GM13976 (cell line): ENCODE data around the gene RAB3A.

Experiments used
- DNase-seq: peaks from one replicate; pipeline ENCODE4 v3.0.0; 2012; ENCODE audit warnings: low spot score
- in situ Hi-C: fragments of 300-500 bp; cut with MboI; formaldehyde crosslinking; loops from one replicate; pipeline ENCODE4 v1.12.0; 2022; ENCODE audit warnings: low sequenced_read_pairs, mixed read lengths, inconsistent platforms; ENCODE audit not compliant: unreplicated experiment
- TF ChIP-seq, protein P1 (sequence below): IDR thresholded peaks from 2 replicates; pipeline ENCODE4 v1.5.1; 2012; ENCODE audit warnings: borderline replicate concordance, mild to moderate bottlenecking; ENCODE audit not compliant: insufficient read depth; ENCODE audit errors: extremely low read depth, missing control alignments, control extremely low read depth

RAB3A gene

DNA sequence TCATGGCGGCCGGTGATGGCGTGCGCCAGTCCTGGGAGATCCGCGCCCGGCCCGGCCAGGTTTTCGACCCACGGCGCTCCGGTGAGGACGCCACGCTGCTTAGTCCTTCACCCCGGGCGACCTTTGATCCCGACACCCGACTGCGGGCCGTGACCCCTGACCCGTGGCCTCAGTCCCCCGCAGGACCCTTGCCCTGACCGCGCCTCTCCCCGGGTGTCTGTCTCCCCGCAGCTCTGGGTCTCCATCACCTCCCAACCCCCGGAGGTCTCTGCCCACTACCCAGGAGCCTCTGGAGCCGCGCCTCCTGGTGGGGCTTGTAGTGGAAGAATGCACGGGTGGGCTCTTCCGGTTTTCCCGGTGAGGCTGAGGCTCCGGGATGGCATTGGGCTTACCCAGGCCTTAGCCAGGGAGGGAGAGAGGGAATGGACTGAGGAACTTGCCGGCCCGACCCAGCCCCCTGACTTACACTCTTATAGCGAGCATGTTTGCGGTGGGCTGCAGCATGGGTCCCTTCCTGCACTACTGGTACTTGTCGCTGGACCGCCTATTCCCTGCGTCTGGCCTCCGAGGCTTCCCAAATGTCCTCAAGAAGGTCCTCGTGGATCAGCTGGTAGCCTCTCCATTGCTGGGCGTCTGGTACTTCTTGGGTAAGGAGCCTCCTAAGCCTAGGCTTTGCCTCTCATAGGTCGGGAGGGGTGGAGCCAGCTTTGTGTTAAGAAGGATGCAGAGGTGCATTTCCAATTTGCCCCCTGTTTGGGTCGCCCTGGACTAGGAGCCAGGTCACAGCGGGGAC is 10.3 kb downstream of the RAB3A start:
- no peak for DNase-seq

DNA sequence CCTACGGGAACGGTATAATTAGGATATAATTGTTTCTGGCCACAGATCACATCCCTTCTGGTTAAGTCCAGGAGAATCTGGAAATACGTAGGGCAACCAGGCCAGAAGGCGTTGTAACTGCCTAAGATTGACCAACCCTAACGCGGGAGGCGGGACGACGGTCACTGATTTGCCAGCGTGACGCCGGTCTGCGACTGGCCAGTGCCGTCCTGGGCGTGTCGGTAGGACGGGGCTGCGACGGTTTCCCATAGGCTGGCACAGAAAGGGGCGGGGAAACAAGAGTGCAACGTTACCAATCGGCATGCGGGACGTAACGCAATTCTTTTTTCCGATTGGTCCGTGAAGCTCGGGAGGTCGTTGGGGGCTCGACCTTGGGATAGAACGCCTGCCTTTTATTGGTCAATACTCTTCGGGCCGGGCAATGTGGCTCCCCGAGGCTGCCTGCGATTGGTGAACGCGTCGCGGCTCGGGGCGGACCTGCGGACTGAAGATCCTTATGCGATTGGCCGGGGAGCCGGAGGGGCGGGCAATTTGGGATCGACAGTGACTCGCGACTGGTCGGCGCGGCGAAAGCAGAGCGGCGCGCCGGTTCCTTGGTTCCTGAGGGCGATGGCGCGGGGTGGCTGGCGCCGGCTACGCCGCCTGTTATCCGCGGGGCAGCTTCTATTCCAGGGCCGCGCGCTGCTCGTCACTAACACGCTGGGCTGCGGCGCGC is 11.0 kb downstream of the RAB3A start, which contains the start of gene MPV17L2:
TSS of gene MPV17L2 (plus strand) at position 546 of the 715 bp plus-strand sequence. CDS start at position 610, 64 bp downstream.
- peak; percentile 94 for DNase-seq
- TF ChIP-seq, protein P1, sequence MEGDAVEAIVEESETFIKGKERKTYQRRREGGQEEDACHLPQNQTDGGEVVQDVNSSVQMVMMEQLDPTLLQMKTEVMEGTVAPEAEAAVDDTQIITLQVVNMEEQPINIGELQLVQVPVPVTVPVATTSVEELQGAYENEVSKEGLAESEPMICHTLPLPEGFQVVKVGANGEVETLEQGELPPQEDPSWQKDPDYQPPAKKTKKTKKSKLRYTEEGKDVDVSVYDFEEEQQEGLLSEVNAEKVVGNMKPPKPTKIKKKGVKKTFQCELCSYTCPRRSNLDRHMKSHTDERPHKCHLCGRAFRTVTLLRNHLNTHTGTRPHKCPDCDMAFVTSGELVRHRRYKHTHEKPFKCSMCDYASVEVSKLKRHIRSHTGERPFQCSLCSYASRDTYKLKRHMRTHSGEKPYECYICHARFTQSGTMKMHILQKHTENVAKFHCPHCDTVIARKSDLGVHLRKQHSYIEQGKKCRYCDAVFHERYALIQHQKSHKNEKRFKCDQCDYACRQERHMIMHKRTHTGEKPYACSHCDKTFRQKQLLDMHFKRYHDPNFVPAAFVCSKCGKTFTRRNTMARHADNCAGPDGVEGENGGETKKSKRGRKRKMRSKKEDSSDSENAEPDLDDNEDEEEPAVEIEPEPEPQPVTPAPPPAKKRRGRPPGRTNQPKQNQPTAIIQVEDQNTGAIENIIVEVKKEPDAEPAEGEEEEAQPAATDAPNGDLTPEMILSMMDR: no peak
- in situ Hi-C loops: no loop called here

More for the DNA sequence above, 10.3 kb downstream of the RAB3A start:
- in situ Hi-C loops: no loop called here
- TF ChIP-seq, protein P1: no peak

DNA sequence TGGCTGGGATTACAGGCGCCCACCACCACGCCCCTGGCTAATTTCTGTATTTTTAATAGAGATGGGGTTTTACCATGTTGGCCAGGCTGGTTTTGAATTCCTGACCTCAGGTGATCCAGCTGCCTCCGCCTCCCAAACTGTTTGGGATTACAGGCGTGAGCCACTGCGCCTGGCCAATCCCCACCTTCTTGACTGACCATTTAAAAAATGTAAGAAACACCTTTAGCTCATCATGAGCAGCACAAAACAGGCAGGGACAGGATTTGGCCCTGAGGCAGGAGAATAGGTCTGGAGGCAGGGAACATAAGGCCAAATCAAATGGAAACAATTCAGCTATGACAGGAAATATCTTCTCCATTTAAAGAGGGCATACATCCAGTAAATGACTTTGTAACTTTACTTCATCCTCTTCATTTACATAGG is 12.2 kb downstream of the RAB3A start:
- TF ChIP-seq, protein P1: no peak
- in situ Hi-C loops: no loop called here
- no peak for DNase-seq

DNA sequence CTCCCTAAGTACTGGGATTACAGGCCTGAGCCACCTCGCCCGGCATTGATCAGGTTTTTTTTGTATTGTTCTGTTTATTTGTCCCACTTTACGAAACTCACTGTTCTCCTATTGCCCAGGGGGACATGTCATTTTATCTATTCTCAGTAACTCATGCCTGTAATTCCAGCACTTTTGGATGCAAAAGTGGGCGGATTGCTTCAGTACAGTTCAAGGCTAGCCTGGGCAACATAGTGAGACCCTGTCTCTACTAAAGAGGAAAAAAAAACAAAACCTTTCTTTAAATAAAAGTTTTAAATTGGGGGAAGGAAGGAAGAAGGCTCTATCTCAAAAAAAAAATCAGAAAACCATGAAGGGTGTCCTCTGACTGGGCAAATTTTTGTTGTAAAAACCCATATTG is 13.6 kb downstream of the RAB3A start:
- in situ Hi-C loops: no loop called here
- no peak for DNase-seq
- TF ChIP-seq, protein P1: no peak

DNA sequence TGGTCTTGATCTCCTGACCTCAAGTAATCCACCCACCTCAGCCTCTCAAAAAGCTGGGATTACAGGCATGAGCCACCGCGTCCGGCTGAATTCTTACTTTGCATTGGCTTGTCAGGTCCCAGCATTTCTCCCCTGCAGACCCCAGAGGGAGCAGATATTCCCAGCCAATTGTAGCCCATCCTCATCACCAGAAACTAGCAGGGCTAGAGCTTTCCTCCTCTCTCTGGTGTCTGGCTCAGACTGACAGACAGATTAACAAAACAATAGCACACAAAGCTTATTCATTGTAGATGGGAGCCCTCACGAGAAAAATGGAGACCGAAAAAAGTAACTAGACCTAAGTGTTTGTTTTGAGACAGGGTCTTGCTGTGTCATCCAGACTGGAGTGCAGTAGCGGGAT is 18.3 kb downstream of the RAB3A start:
- in situ Hi-C loops: no loop called here
- no peak for DNase-seq
- TF ChIP-seq, protein P1: no peak

DNA sequence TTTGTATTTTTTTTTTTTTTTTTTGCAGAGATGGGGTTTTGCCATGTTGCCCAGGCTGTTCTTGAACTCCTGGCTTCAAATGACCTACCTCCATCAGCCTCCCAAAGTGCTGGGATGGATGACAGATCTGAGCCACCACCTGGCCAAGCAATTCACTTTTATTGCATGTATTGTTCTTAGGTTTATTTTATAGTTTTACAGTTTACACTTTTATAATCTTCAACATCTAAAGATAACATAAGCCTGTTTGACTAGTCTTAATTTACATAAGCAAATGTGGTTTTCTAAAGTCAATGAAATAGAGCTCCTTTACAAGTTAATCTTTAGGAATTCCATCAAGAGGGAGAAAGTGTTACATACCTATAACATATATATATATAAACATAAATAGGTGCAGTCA is 20.3 kb downstream of the RAB3A start:
- in situ Hi-C loops: no loop called here
- TF ChIP-seq, protein P1: no peak
- DNase-seq: no peak
